Endothelial cell of umbilical vein (primary cell): Measurements from ENCODE around the gene SOCS7. TPM values are rescaled to one million over a fixed set of nuclear protein-coding genes. Genes with fewer than 3 reads are reported as not detected.

Experiments
- BruUV-seq: library from RNA; stranded (reverse); fragments of 400-500 nt; replicated peaks from 2 replicates; lab custom pipeline; 2021; lab: Mats Ljungman, UMichigan
- CTCF ChIA-PET: fragments of 300-600, 350-600 bp; sonication (Branson Sonifier 250); formaldehyde crosslinking; loops from one replicate; lab custom pipeline; 2021; ENCODE audit warnings: antibody characterized with exemption, inconsistent platforms; lab: Charles Lee
- POLR2A ChIA-PET: fragments of 300-600, 350-600 bp; sonication (Branson Sonifier 250); formaldehyde crosslinking; loops from one replicate; lab custom pipeline; 2021; ENCODE audit warnings: antibody characterized with exemption, inconsistent platforms; lab: Charles Lee
- DNase-seq: peaks from one replicate; pipeline ENCODE4 v3.0.0-alpha.2; 2011; ENCODE audit warnings: low read depth, low spot score
- FAIRE-seq: peaks from 2 replicates; lab custom pipeline; 2011; peaks lifted over from hg19 to GRCh38; lab: Jason Lieb, UNC
- H2AFZ ChIP-seq: 2 replicates; pipeline ENCODE4 v1.6.0; 2012; ENCODE audit warnings: low read depth, low read length, control low read depth, inconsistent platforms
- H3K27ac ChIP-seq: 2 replicates; pipeline ENCODE4 v1.5.1; 2011; ENCODE audit warnings: low read depth, mild to moderate bottlenecking, control low read depth, low read length, moderate library complexity; ENCODE audit not compliant: insufficient read depth
- H3K27me3 ChIP-seq, 2 experiments: 2 replicates each; pipeline versions ENCODE4 v1.6.0 to v1.6.1; 2011; ENCODE audit warnings: low read length in 2 of 2, mixed read lengths in 1 of 2; ENCODE audit not compliant: control insufficient read depth in 2 of 2, insufficient read depth in 2 of 2
- H3K36me3 ChIP-seq, 2 experiments: 2 replicates in 1 of 2; 3 replicates in 1 of 2; pipeline ENCODE4 v1.5.1; 2011; ENCODE audit warnings: low read length in 2 of 2, mild to moderate bottlenecking in 1 of 2, moderate library complexity in 1 of 2; ENCODE audit not compliant: control insufficient read depth in 2 of 2, insufficient read depth in 2 of 2; ENCODE audit errors: extremely low read depth in 1 of 2
- H3K4me1 ChIP-seq: 3 replicates; pipeline ENCODE4 v1.5.1; 2011; ENCODE audit warnings: mild to moderate bottlenecking, low read length; ENCODE audit not compliant: control insufficient read depth, insufficient read depth; ENCODE audit errors: extremely low read depth
- H3K4me2 ChIP-seq: 2 replicates; pipeline ENCODE4 v1.6.1; 2011; ENCODE audit warnings: low read length, control low read depth, mixed read lengths; ENCODE audit not compliant: insufficient read depth
- H3K4me3 ChIP-seq, 3 experiments: fragments of 200-600 bp in 1 of 3; sonication (generic), shearing (Covaris generic) in 1 of 3; replicated peaks in 1 of 3; 2 replicates each; pipeline ENCODE4 v1.5.1; 2011 to 2016; ENCODE audit warnings: control low read depth in 3 of 3, low read length in 3 of 3, mild to moderate bottlenecking in 2 of 3, inconsistent platforms in 1 of 3, low read depth in 1 of 3, moderate library complexity in 1 of 3; ENCODE audit not compliant: insufficient read depth in 1 of 3
- H3K79me2 ChIP-seq: 2 replicates; pipeline ENCODE4 v1.6.0; 2012; ENCODE audit warnings: low read length, inconsistent platforms; ENCODE audit not compliant: control insufficient read depth, insufficient read depth
- H3K9ac ChIP-seq: replicated peaks from 2 replicates; pipeline ENCODE3; 2011; ENCODE audit warnings: low read length, control low read depth; ENCODE audit not compliant: insufficient read depth; ENCODE audit errors: extremely low read depth
- H3K9me1 ChIP-seq: replicated peaks from 3 replicates; pipeline ENCODE4 v1.6.0; 2011; ENCODE audit warnings: mild to moderate bottlenecking, low read length; ENCODE audit not compliant: control insufficient read depth, insufficient read depth; ENCODE audit errors: extremely low read depth
- H3K9me3 ChIP-seq: replicated peaks from 2 replicates; pipeline ENCODE4 v1.5.1; 2012; ENCODE audit warnings: low read length, inconsistent platforms; ENCODE audit not compliant: control insufficient read depth, insufficient read depth
- H4K20me1 ChIP-seq: replicated peaks from 2 replicates; pipeline ENCODE3; 2011; ENCODE audit warnings: mild to moderate bottlenecking, low read length; ENCODE audit not compliant: control insufficient read depth, insufficient read depth; ENCODE audit errors: extremely low read depth
- EZH2 ChIP-seq: IDR thresholded peaks from 2 replicates; pipeline ENCODE4 v1.6.1; 2012; ENCODE audit warnings: borderline replicate concordance, low read depth, mild to moderate bottlenecking, moderate library complexity, low read length, inconsistent platforms; ENCODE audit not compliant: severe bottlenecking
- GATA2 ChIP-seq: IDR thresholded peaks from 2 replicates; pipeline ENCODE4 v1.7.0; 2011; ENCODE audit warnings: low read depth, mild to moderate bottlenecking, moderate library complexity, mixed read lengths, low read length; ENCODE audit not compliant: insufficient read length, insufficient read depth
- JUN ChIP-seq: IDR thresholded peaks from 2 replicates; pipeline ENCODE4 v1.6.1; 2011; ENCODE audit warnings: borderline replicate concordance, low read depth; ENCODE audit not compliant: insufficient read length, insufficient read depth
- MYC ChIP-seq: IDR thresholded peaks from one replicate; pipeline ENCODE4 v1.6.1; 2011; ENCODE audit warnings: mild to moderate bottlenecking, low read depth, low read length
- POLR2A ChIP-seq: IDR thresholded peaks from 2 replicates; pipeline ENCODE4 v1.6.1; 2012; ENCODE audit warnings: low read depth, mild to moderate bottlenecking, control low read depth, low read length
- POLR2AphosphoS5 ChIP-seq: IDR thresholded peaks from 2 replicates; pipeline ENCODE4 v1.6.1; 2012; ENCODE audit warnings: low read depth, mild to moderate bottlenecking, control low read depth, low read length, moderate library complexity; ENCODE audit not compliant: insufficient read depth
- dilution Hi-C: fragments of 300-500 bp; cut with MboI; formaldehyde crosslinking; loops from one replicate; pipeline ENCODE4 v1.15.0; 2019; ENCODE audit warnings: low sequenced_read_pairs; ENCODE audit not compliant: extremely low pct_ligation_motif_present
- intact Hi-C: fragments of 100-400 bp; cut with micrococcal nuclease; formaldehyde crosslinking; loops from one replicate; pipeline ENCODE4 v1.10.0; 2022
- polyA plus RNA-seq, 4 experiments: library from polyadenylated mRNA; depleted of rRNA in 3 of 4; stranded (reverse) in 3 of 4; unstranded in 1 of 4; fragments of >200 nt; gene quantifications; 2 replicates each; pipeline versions ENCODE4 v1.2.1 to v1.2.3, GENCODE V29; 2011 to 2012; ENCODE audit warnings: missing spikeins in 1 of 4
- total RNA-seq: library from RNA; stranded (reverse); gene quantifications from 2 replicates; pipeline ENCODE4 v1.2.3, GENCODE V29; 2021
- TF ChIP-seq, protein P1 (sequence below), 2 donors: IDR thresholded peaks; 1 replicate in 1 of 2; 2 replicates in 1 of 2; pipeline ENCODE4 v1.5.1; 2011; ENCODE audit warnings: low read length in 2 of 2, mild to moderate bottlenecking in 2 of 2, moderate library complexity in 2 of 2, control low read depth in 1 of 2, inconsistent platforms in 1 of 2, low read depth in 1 of 2; ENCODE audit not compliant: insufficient read depth in 1 of 2; ENCODE audit errors: extremely low read depth in 1 of 2

SOCS7 gene
- total and polyA plus RNA-seq, 2 donors (not counting 3 experiments of a cell fraction or from before 2014, with no cell fraction given) = 5.9 to 10.4 TPM

DNA sequence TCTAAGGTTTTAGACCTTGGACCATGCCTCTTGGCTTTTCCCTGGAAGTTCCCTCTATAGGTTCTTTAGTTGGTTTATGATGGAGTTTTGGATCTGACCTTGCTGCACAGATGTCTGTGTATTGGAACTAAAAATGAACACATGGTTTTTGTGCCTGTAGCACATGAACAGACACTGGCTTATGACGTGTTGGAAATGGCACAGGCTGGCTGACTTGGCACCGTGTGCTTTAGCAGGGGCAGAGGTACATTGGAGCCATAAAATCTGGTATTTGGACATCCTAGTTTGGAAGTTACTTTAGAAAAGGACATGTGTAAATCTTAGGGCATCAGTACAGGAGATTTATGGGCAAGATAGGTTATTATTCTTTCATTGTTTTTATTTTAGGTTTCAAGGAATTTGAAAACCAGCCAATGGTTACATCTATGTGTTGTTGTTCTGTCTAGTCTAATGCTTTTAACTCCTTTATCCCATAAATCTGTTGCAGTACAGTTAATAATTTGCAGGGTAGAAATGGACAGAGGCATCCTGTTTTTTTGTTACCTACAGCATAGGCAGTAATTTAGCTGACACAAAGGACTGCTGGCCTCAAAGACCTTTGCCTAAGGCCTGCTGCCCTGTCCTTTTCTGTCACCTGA, 6.0 kb downstream of the SOCS7 start:
- no peak overlapping the region for H3K4me3 ChIP-seq
- no peaks in the 10 kb centered on the region for H3K36me3 ChIP-seq
- H3K4me1 ChIP-seq = peaks cover 5% of the 10 kb centered on the region
- no peak overlapping the region for H3K4me2 ChIP-seq
- H3K9me3 ChIP-seq = no peaks in the 10 kb centered on the region
- no TSS peak for BruUV-seq
- POLR2A ChIA-PET = no interaction called here
- H3K79me2 ChIP-seq = peaks cover 4% of the 10 kb centered on the region
- no peak overlapping the region for H3K9ac ChIP-seq
- no peaks in the 10 kb centered on the region for H3K9me1 ChIP-seq
- H3K27me3 ChIP-seq = no peaks in the 10 kb centered on the region
- H3K27ac ChIP-seq = no peak overlapping the region
- intact Hi-C loops = no loop called here
- no peak for TF ChIP-seq POLR2AphosphoS5
- no peak for TF ChIP-seq MYC
- no peak for TF ChIP-seq POLR2A
- TF ChIP-seq EZH2 = no peak
- no peak for TF ChIP-seq JUN
- no peak for TF ChIP-seq GATA2
- TF ChIP-seq, protein P1, sequence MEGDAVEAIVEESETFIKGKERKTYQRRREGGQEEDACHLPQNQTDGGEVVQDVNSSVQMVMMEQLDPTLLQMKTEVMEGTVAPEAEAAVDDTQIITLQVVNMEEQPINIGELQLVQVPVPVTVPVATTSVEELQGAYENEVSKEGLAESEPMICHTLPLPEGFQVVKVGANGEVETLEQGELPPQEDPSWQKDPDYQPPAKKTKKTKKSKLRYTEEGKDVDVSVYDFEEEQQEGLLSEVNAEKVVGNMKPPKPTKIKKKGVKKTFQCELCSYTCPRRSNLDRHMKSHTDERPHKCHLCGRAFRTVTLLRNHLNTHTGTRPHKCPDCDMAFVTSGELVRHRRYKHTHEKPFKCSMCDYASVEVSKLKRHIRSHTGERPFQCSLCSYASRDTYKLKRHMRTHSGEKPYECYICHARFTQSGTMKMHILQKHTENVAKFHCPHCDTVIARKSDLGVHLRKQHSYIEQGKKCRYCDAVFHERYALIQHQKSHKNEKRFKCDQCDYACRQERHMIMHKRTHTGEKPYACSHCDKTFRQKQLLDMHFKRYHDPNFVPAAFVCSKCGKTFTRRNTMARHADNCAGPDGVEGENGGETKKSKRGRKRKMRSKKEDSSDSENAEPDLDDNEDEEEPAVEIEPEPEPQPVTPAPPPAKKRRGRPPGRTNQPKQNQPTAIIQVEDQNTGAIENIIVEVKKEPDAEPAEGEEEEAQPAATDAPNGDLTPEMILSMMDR (IDR thresholded peaks at IDR 0.05; ENCODE audit: extremely low read depth in 1 of 2, insufficient read depth in 1 of 2, low read depth in 1 of 2, low read length in 2 of 2) = no peak
- dilution Hi-C loops = no loop called here
- DNase-seq = peak; percentile 32
- peaks cover 2% of the 10 kb centered on the region for H4K20me1 ChIP-seq
- FAIRE-seq = no peak
- H2AFZ ChIP-seq = no peak overlapping the region
- CTCF ChIA-PET = interaction anchor here (2.3 kb wide), 1 partner anchor 57 kb away, joined by 6 read pairs; no protein-coding TSS in a partner anchor
